B cell (primary cell): ENCODE data around the gene DDX24.

Experiments
- EZH2 ChIP-seq: IDR thresholded peaks from 2 replicates; pipeline ENCODE4 v1.6.1; 2012; ENCODE audit warnings: borderline replicate concordance, low read depth, mild to moderate bottlenecking, moderate library complexity, low read length; ENCODE audit not compliant: insufficient read depth, poor library complexity, severe bottlenecking
- TF ChIP-seq, protein P1 (sequence below): fragments of 200-600 bp; IDR thresholded peaks from one replicate; pipeline ENCODE4 v1.8.0; 2022; ENCODE audit warnings: antibody characterized with exemption, mild to moderate bottlenecking

DNA sequence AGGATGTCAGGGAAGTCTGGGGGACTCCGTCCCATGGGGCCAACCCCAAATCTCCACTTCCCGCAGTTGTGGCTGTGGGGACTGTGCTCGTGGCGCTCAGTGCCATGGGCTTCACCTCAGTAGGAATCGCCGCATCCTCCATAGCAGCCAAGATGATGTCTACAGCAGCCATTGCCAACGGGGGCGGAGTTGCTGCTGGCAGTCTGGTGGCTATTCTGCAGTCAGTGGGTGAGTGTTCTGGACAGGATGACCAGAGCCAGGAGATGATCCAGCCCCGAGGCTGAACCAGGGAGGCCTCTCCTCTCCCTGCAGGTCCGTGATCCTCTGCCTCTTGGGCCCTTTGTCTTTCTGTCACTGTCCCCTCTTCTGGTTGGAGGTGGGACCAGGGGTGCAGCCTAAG is 20.7 kb upstream of the DDX24 start:
- TF ChIP-seq, protein P1, sequence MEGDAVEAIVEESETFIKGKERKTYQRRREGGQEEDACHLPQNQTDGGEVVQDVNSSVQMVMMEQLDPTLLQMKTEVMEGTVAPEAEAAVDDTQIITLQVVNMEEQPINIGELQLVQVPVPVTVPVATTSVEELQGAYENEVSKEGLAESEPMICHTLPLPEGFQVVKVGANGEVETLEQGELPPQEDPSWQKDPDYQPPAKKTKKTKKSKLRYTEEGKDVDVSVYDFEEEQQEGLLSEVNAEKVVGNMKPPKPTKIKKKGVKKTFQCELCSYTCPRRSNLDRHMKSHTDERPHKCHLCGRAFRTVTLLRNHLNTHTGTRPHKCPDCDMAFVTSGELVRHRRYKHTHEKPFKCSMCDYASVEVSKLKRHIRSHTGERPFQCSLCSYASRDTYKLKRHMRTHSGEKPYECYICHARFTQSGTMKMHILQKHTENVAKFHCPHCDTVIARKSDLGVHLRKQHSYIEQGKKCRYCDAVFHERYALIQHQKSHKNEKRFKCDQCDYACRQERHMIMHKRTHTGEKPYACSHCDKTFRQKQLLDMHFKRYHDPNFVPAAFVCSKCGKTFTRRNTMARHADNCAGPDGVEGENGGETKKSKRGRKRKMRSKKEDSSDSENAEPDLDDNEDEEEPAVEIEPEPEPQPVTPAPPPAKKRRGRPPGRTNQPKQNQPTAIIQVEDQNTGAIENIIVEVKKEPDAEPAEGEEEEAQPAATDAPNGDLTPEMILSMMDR = no peak
- TF ChIP-seq EZH2 = no peak
